ENCODE measurements around the gene GDF15.

- TF ChIP-seq CTCF (IDR thresholded peaks at IDR 0.05) (no peak), POLR2A (IDR thresholded peaks at IDR 0.05) (no peak), POLR2AphosphoS5 (IDR thresholded peaks at IDR 0.05) (no peak)
Measured at GRCh38 chr19:18388960-18389725, 3.2 kb downstream of the GDF15 start.
